Stimulated activated CD8-positive, alpha-beta memory T cell treated with anti-CD3 and anti-CD28 coated beads, Interleukin-12 subunit alpha, Interleukin-12 subunit beta, amount 100 ng/mL, for 1 hour (primary cell): ENCODE results near the gene HGD.

Experiments used
- DNase-seq: peaks from one replicate; pipeline ENCODE4 v3.0.0-alpha.2; 2020; ENCODE audit warnings: low read depth

The HGD gene

DNA sequence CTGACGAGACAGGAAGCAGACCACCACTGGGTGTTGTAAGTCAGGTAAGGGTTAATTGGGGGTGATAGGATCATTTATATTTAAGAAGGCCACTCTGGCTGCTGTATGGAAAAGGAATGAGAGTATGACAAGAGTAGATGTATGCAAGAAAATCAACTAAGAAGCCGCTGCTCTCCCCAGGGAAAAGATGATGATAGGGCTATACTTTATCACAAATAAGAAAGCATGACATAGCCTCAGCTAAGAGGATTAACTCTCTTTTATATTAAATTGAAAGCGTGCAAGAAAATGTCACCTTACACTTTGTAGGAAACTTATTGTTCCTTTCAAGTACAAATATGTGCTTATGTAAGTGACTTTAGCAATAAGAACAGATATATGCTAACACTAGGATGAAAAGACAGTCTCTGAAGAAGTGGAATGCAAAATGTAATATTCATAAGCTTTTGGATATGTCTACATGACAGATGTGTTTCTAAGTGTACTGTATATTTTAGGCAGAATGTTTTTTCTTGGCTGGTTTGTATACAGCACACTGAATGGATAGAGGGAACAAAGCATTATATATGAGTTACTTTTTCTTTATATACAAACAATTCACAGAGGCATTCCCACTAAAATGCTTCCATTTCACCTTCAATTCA is 94.6 kb downstream of the HGD start:
- DNase-seq = no peak
